Muscle layer of colon (tissue), 2 donors: Measurements from ENCODE around the gene MTX3.

Experiments used
- H3K27ac ChIP-seq: one replicate; pipeline ENCODE4 v1.7.0; 2013; ENCODE audit warnings: low read depth, mild to moderate bottlenecking, low read length, moderate library complexity
- H3K27me3 ChIP-seq, 2 donors: one replicate each; pipeline ENCODE4 v1.7.0; 2013; ENCODE audit warnings: low read length in 2 of 2, mild to moderate bottlenecking in 2 of 2; ENCODE audit not compliant: insufficient read depth in 2 of 2, control insufficient read depth in 1 of 2
- H3K36me3 ChIP-seq: one replicate; pipeline ENCODE4 v1.7.0; 2013; ENCODE audit warnings: mild to moderate bottlenecking, low read length; ENCODE audit not compliant: insufficient read depth
- H3K4me1 ChIP-seq: one replicate; pipeline ENCODE4 v1.7.0; 2013; ENCODE audit warnings: mild to moderate bottlenecking, low read length; ENCODE audit not compliant: insufficient read depth
- H3K4me3 ChIP-seq, 2 donors: one replicate each; pipeline ENCODE4 v1.7.0; 2013; ENCODE audit warnings: low read length in 2 of 2, low read depth in 1 of 2, mild to moderate bottlenecking in 1 of 2, moderate library complexity in 1 of 2
- H3K9ac ChIP-seq: one replicate; pipeline ENCODE4 v1.7.0; 2013; ENCODE audit warnings: low read length
- H3K9me3 ChIP-seq: one replicate; pipeline ENCODE4 v1.7.0; 2013; ENCODE audit warnings: mild to moderate bottlenecking, low read length
- donor health status: abdominal sarcoma.
- donor health status: Adenocarcinoma of cecum.

Gene MTX3

DNA sequence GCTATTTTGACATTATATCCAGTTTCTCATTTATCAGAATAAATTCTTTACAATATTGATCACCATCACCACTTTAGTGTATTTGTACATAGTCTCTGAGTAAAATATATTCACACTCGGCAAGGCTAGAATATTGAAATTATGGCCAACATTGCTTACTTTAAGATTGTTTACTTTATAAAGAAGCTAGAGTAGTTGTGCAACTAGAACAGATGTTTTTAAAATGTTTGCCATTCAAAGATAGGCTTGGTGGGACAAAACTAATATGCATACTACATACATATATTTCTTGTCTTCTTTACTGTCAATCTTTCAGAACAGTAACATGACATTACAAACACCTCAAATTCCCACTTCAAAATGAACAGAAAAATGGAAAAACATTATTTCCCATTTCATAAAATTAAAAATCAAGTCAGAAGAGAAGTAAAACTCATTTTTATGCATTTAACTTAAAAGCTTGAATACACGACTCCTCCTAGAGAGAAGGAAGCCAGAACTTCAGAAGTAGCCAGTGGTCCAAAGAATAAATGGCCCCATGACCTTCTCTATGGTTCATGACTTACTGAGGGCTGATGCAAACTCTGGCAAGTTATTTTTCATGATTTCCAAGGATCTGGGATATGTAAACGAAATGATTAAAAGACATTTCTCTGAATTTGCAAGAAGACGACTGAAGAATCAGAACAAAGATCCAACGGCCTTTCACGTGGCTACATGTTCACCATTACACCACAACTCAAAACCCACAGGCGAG is 14.1 kb downstream of the MTX3 start:
- Histone ChIP-seq H3K27ac (no peak overlapping the region), H3K4me1 (no peaks in the 10 kb centered on the region), H3K9me3 (no peaks in the 10 kb centered on the region), H3K4me3 (no peak overlapping the region), H3K27me3 (no peaks in the 10 kb centered on the region), H3K36me3 (peaks cover 22% of the 10 kb centered on the region), H3K9ac (no peak overlapping the region)

DNA sequence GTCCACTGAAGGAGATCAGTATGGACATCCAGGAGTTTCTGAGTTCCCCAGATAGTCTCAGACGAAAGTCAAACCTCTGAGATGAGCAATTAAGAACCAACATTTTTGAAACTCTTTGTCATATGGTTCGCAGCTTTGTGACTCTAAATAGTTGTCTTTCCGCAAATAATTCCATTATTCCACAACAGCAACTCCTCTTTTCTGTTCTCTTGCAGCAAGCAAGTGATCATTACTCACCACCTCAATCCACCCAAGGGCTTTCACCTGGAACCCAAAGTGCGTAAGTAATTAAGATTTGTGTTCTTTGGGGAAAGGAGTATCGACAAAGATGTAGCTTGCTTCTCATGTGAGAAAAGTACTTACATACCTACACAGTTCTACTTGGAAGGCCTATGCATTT is 15.6 kb downstream of the MTX3 start:
- Histone ChIP-seq H3K27me3 (no peaks in the 10 kb centered on the region), H3K4me1 (no peaks in the 10 kb centered on the region), H3K4me3 (no peak overlapping the region), H3K27ac (no peak overlapping the region), H3K36me3 (peaks cover 16% of the 10 kb centered on the region), H3K9ac (no peak overlapping the region), H3K9me3 (no peaks in the 10 kb centered on the region)

DNA sequence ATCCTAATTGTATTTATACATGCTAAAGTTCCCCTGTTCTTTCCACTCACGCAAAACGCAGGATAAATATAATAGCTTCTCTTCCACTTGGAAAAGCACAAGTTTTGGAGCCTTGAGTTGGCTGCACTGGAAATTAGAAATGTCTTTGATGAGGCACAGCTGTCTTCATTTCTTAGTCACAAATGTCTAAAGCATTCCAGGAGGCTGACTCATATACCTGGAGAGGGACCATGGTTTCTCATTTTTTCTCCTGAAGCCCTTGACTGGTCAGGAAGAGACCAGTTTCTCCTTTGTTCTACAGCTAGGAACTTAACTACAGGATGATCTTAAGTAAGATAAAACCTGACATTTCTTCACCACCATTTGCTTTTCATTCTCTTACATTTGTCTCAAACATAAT is 16.2 kb downstream of the MTX3 start:
- H3K9ac ChIP-seq, result no peak overlapping the region
- no peaks in the 10 kb centered on the region for H3K27me3 ChIP-seq
- H3K9me3 ChIP-seq, result no peaks in the 10 kb centered on the region
- no peak overlapping the region for H3K4me3 ChIP-seq
- H3K4me1 ChIP-seq, result no peaks in the 10 kb centered on the region
- H3K36me3 ChIP-seq, result peaks cover 11% of the 10 kb centered on the region
- no peak overlapping the region for H3K27ac ChIP-seq

DNA sequence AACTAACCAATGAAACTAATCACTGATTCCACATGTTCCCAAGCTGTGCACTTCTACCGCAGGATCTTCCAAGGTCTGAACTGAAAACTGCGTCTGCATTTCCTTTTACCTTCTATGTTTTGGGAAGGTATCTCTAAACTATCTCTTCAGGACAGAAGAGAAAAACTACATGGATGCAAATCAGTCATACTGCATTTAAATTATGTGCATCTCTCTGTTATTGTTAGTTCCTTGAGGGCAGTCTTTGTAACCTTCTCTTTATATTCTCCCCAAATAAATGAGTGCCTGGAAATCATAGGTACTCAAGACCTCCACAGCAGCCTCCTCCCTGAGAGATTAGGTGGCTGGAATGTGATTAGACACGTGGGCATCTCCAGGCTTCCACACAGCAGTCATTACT is 17.1 kb downstream of the MTX3 start:
- H3K4me3 ChIP-seq, result no peak overlapping the region

DNA sequence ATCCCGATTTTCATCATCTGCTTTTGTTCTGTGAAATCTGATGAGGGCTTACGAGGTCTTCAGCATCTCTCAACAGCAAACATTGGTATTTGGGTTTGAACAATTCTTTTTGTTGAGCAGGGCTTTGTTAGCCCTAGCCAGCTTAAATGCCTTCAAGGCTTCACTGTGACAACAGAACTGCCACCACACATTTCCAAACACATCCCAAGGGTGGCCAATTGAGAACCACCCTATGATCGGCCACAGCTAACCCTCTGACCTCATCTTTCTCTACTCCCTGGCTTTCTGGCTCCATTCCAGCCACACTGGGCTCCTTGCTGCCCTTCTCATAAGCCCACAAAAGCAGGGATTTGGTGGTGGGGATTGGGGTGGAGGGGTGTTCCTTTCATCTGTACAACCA is 17.6 kb downstream of the MTX3 start:
- Histone ChIP-seq H3K9ac (no peak overlapping the region), H3K4me1 (no peaks in the 10 kb centered on the region), H3K36me3 (peaks cover 11% of the 10 kb centered on the region), H3K27ac (no peak overlapping the region), H3K27me3 (no peaks in the 10 kb centered on the region), H3K9me3 (no peaks in the 10 kb centered on the region), H3K4me3 (no peak overlapping the region)

More for the DNA sequence above, 17.1 kb downstream of the MTX3 start:
- H3K4me1 ChIP-seq, result no peaks in the 10 kb centered on the region
- no peak overlapping the region for H3K9ac ChIP-seq
- no peak overlapping the region for H3K27ac ChIP-seq
- H3K27me3 ChIP-seq, result no peaks in the 10 kb centered on the region
- H3K9me3 ChIP-seq, result no peaks in the 10 kb centered on the region
- H3K36me3 ChIP-seq, result peaks cover 11% of the 10 kb centered on the region

DNA sequence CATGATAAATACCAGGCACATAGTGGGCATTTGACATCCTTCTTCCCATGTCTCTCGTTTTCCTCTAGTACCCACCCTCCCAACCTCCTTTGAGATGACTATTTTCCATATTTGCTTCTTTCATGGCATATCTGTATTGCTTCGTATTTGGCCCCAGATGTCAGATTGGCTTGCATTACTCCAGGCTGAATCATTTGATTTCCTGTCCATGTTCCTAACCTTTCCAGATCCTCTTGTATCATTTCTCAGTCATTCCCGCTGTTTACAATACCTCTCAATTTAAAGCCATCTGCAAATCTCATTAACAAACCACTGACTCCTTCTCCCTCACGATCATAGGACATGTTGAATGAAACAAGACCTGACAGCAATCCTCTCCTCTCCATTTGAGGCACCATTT is 19.9 kb downstream of the MTX3 start:
- Histone ChIP-seq H3K9me3 (no peaks in the 10 kb centered on the region), H3K27me3 (no peaks in the 10 kb centered on the region), H3K36me3 (no peaks in the 10 kb centered on the region), H3K27ac (no peak overlapping the region), H3K4me3 (no peak overlapping the region), H3K9ac (no peak overlapping the region), H3K4me1 (no peaks in the 10 kb centered on the region)

DNA sequence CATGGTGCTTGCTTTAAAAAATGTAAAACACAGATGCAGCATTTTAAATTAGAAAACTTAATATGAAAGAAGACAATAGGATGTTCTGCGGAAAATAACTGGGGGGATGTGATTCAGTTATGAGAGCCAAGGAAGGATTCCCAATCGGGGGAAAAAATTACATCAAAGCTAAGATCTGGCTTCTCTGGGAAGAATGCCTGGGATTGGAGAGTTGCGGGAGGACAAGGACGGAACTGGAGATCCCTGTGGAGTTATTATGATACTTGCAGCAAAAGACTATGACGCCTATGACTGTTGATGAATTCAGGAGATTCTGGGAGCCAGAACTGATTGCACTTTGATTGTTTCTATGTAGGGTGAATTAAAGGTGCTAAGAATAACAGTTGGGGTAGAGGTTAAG is 24.6 kb downstream of the MTX3 start:
- no peaks in the 10 kb centered on the region for H3K36me3 ChIP-seq
- no peaks in the 10 kb centered on the region for H3K27me3 ChIP-seq
- no peak overlapping the region for H3K27ac ChIP-seq
- no peaks in the 10 kb centered on the region for H3K4me1 ChIP-seq
- H3K4me3 ChIP-seq, result no peak overlapping the region
- no peak overlapping the region for H3K9ac ChIP-seq
- no peaks in the 10 kb centered on the region for H3K9me3 ChIP-seq

DNA sequence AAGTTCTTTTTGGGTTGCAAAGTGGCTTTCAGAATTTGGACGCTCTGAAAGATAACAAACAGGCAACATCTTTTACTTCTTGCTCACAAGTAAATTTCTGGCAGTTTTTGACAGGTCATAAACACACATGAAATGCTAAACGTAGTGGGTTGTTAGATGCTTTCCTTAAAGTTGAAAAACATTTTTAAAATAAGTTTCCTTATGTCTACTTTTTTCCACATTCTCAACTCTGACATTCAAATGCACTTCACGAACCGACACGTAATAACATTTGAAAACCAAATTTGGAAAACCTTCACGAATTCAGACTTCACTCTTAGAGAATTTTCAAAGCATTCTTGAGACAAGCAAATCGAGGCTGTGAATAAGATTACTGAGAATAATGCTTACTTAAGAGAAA is 26.9 kb downstream of the MTX3 start:
- no peak overlapping the region for H3K27ac ChIP-seq
- no peaks in the 10 kb centered on the region for H3K36me3 ChIP-seq

DNA sequence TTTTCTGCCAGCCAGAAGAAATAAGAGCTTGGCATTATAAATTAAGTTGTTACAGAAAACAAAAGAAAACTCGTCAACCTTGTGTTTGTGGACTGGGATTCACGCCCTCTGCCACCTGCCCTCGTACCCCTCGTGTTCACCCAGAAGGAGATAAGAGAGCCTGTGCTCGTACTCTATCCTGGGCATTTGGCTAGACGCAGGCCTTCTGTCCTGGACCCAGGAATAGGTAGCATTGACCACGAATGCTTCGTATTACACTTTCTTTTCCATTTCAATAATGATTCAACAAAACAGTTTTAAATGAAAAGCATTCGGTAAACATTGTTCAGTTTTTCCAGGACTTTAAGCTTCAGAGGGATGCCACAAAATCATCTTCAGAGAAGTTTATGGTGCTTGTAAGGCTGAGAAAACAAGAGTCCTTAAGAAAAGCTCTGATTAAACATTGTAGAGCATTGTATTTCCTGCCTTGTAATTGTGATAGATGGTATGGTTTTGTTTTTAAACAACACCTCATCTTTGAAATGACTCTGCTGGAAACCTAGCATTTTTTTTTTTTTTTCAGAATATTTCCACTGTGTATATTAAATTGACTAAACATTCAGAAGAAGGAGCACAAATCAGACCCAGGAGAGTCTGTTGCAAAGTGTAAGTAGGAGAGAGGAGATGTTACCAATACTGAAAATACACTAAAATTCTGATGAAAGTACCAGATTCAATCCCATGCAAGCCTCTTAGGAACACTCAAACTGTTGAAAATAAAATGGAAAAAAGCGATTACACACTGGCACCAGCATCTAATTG is 27.6 kb downstream of the MTX3 start:
- Histone ChIP-seq H3K27me3 (no peaks in the 10 kb centered on the region), H3K36me3 (no peaks in the 10 kb centered on the region)

More for the DNA sequence above, 26.9 kb downstream of the MTX3 start:
- Histone ChIP-seq H3K9me3 (no peaks in the 10 kb centered on the region), H3K4me3 (no peak overlapping the region), H3K27me3 (no peaks in the 10 kb centered on the region), H3K4me1 (no peaks in the 10 kb centered on the region), H3K9ac (no peak overlapping the region)

DNA sequence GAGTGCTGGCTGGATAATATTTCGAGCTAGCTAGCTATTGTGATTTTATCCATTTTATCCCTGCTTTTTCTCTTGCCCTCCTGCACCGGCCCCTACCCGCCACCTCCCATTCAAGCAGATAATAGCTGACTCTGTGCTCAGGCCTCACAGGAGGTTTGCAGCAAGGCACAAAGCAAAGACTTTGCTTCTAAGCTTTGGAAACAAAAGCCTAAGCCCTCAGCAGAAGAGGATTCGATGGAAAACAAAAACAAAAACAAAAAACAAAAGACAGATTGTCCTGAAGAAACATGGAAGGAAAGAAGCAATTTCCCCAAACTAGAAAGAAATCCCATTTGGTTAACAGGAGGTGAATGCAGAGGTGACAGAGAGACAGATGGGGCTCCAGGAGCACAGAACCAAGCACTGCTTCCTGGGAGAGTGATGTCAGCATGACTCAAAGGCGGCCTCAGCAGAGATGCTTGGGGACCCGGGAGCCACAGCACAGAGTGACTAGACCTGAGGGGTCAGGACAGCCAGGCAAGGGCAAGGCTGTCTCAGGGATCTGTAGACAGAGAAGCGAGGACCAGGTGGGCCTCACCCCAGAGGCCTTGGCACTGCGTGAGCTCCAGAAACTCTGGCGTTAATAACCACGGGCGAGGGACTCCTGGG is 28.4 kb downstream of the MTX3 start:
- H3K9ac ChIP-seq, result no peak overlapping the region
- no peaks in the 10 kb centered on the region for H3K4me1 ChIP-seq
- no peaks in the 10 kb centered on the region for H3K36me3 ChIP-seq
- H3K4me3 ChIP-seq, result no peak overlapping the region
- no peaks in the 10 kb centered on the region for H3K9me3 ChIP-seq
- H3K27me3 ChIP-seq, result no peaks in the 10 kb centered on the region
- H3K27ac ChIP-seq, result no peak overlapping the region

More for the DNA sequence above, 27.6 kb downstream of the MTX3 start:
- no peak overlapping the region for H3K27ac ChIP-seq
- no peak overlapping the region for H3K4me3 ChIP-seq
- H3K4me1 ChIP-seq, result no peaks in the 10 kb centered on the region
- H3K9ac ChIP-seq, result no peak overlapping the region
- no peaks in the 10 kb centered on the region for H3K9me3 ChIP-seq

DNA sequence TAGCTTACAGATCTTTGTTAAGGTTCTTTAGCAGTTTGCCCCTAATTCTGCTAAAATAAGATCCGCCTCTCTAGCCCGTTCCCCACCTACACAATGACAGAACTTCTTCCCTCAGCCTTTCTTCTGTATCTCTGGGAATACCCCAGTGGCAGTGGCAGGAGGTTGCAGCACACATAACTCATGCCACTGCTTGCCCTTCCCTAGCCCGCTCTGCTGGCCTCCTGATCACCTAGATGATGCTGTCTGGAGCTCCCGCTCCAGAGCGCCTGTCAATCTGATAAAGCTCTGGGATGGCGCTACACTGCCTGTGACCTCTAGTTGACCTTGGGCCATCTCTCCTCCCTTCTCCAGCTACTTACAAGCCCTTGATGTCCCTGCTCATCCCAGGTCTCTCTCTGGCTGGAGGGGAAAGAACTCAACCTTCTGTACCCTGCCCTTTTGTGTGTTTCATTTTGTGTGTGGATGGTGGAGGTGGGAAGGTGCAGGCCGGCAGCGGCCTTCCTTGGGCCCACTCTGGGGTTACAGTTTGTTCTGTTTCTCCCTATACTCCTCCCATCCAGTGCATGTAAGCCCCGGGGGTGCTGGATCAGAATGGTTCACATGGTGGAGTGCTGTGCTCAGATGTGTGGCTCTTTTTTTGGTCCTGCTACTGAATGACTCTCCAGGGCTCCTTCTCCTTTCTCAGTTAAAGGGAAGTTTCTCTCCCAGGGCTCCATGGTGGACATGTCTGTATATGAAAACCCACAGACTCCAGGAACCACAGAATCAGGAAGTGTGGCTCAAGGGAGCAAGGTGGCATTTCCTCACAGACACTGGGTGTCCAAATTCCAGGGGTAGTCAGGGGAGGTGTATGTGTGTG is 29.1 kb downstream of the MTX3 start:
- Histone ChIP-seq H3K4me3 (no peak overlapping the region), H3K4me1 (no peaks in the 10 kb centered on the region), H3K9ac (no peak overlapping the region), H3K27me3 (no peaks in the 10 kb centered on the region), H3K9me3 (no peaks in the 10 kb centered on the region), H3K27ac (no peak overlapping the region), H3K36me3 (no peaks in the 10 kb centered on the region)
